Omental fat pad (tissue), 4 donors: ENCODE data around the gene ATP7B. TPM values are rescaled to one million over a fixed set of nuclear protein-coding genes. Genes with fewer than 3 reads are reported as not detected.

ENCODE experiments used
- ATAC-seq: fragments of 150-250 bp; one replicate; pipeline ENCODE4 v1.9.1; 2016; ENCODE audit warnings: mild to moderate bottlenecking, moderate library complexity; ENCODE audit not compliant: low FRiP score
- DNase-seq: peaks from one replicate; pipeline ENCODE4 v3.0.0-alpha.2; 2019; ENCODE audit warnings: low spot score
- CTCF ChIP-seq, 3 donors: fragments of 450-650 bp; IDR thresholded peaks; one replicate each; pipeline ENCODE4 v1.5.1; 2016 to 2017; ENCODE audit warnings: antibody characterized with exemption in 3 of 3, mild to moderate bottlenecking in 3 of 3, moderate library complexity in 2 of 3
- total RNA-seq, 4 donors: library from RNA; depleted of rRNA; stranded (reverse); fragments of >200 nt; gene quantifications; one replicate each; pipeline ENCODE4 v1.1.0, GENCODE V29; 2016

Gene ATP7B
- 10 to 100 TPM in 2 of 4 donors, 1 to 10 TPM in 2; 5.2 to 29.2 (median 10.9) TPM for total RNA-seq

DNA sequence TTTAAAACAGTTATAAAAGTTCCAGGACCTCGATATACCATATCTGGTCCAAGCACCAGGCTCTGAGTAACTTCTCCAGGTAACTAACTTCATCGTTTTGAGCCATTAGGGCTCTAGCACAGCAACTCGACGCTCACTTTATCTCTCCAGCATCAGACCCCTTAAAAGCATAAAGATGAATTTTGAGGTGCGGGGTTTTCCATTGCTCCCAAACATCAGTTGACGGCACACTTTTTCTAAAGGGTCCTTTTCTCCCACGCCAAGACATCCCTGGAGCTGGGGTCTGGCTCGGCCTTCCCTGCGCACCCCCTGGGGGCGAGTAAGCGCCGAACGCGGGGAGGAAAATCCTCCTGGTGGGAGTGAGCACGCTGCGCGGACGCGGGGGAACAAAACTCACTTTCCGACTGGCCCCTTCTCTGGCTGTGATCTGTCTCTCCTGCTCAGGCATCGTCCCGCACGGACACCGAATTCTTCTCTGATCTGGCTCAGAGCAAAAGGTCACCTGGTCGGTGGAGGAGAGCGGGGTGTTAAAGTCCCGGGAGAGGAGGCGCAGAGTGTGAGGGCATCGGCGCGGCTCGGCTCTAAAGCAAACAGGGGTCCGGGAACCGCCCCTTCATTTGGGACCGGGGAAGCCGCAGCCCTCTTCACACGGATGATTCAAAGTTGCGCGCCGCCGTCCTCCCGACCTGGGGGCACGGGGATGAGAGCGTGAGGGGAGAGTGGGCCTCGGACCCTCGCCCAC, at the start of gene ATP7B:
TSS of gene ATP7B (minus strand) at position 561 of the 742 bp plus-strand sequence. CDS start at position 448, 113 bp downstream.
- ATAC-seq (peak; percentile 10), DNase-seq (no peak)
- TF ChIP-seq CTCF (IDR thresholded peaks at IDR 0.05) = peak in 1 of 3 donors; percentile 3

DNA sequence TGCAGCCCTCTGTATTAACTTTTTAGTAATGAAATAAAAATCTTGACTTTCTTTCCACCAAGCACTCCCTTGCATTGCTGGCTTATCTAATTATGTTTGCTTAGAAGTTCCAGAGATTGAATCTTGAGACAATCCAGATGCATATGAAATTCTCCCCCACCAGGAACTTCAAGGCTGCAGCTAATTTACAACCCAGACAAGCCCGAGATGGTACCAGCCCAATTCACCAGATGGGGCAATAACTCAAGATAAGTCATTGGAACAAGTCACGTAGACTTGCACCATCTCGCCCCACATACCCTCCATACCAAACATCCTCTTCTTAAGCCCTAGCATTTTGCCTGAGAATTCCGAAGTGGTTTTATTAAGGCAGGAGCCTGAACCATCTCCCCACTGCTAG, 42.2 kb upstream of the ATP7B start:
- TF ChIP-seq CTCF (IDR thresholded peaks at IDR 0.05) = no peak
- ATAC-seq (peak; percentile 97), DNase-seq (no peak)

- ATAC-seq (peak; percentile 71), DNase-seq (no peak)
- no peak for TF ChIP-seq CTCF (IDR thresholded peaks at IDR 0.05)
Measured at GRCh38 chr13:52051400-52051799, 40.1 kb upstream of the ATP7B start.

- ATAC-seq (no peak), DNase-seq (no peak)
- no peak for TF ChIP-seq CTCF (IDR thresholded peaks at IDR 0.05)
Measured at GRCh38 chr13:52048516-52048915, 37.3 kb upstream of the ATP7B start.

DNA sequence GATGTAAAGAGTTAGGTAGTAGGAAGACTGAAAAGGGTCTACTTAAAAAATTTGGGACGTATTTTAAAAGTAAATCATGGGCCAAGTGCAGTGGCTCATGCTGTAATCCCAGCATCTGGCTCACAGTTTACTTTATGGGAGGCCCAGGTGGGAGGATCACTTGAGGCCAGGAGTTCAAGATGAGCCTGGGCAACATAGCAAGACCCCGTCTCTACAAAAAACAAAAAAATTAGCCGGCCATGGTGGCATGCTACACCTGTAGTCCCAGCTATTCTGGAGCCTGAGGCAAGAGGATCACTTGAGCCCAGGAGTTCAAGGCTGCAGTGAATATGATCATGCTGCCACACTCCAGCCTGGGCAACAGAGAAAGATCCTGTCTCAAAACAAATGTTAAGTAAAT, 36.2 kb upstream of the ATP7B start:
- no peak for ATAC-seq
- no peak for DNase-seq
- TF ChIP-seq CTCF (IDR thresholded peaks at IDR 0.05) = no peak

DNA sequence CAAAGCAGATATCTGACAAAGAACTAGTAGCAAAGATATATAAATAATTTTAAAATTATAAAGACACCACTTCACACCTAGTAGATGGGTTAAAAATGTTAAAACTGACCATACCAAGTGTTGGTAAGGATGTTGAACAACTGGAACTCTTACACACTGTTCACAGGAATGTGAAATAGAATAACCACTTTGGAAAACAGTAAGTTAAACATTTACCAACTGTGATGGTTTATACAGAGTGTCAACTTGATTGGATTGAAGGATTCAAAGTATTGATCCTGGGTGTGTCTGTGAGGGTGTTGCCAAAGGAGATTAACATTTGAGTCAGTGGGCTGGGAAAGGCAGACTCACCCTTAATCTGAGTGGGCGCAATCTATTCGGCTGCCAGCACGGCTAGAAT, 32.4 kb upstream of the ATP7B start:
- TF ChIP-seq CTCF (IDR thresholded peaks at IDR 0.05) = no peak
- ATAC-seq (no peak), DNase-seq (no peak)

DNA sequence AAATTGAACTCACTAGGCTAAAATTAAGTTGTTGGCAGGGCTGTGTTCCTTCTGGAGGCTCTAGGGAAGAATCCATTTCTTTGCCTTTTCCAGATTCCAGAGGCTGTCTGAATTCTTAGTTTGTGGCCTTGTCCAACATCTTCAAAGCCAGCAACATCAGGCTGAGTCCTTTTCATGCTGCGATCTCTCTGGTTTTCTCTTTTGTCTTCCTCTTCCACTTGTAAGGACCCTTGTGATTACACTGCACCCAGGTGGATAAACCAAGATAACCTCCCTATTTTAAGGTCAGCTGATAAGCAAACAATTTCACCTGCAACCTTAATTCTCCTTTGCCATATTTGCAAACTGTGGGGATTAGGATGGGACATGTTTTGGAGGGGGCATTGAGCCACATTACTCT, 24.8 kb upstream of the ATP7B start:
- TF ChIP-seq CTCF (IDR thresholded peaks at IDR 0.05) = no peak
- ATAC-seq (no peak), DNase-seq (no peak)
